Stimulated activated CD8-positive, alpha-beta memory T cell treated with anti-CD3 and anti-CD28 coated beads, Interleukin-7, amount 100 ng/mL, for 1 hour (primary cell): ENCODE results near the gene PDZRN4.
"Not testable (repeated sequence)": the region's sequence is repeated elsewhere in the genome, so short reads cannot be mapped to it uniquely, and the experiment has no call there.

Source experiments
- DNase-seq, 2 donors: peaks; one replicate each; pipeline ENCODE4 v3.0.0-alpha.2; 2020; ENCODE audit warnings: low read depth in 2 of 2

PDZRN4 gene

GRCh38 chr12:41188058-41188840 lies at the start of gene PDZRN4:
PDZRN4 (plus strand) TSS chr12:41188320.
- DNase-seq: no peak

GRCh38 chr12:41140117-41140516 lies 48.0 kb upstream of the PDZRN4 start:
- no peak for DNase-seq

DNA sequence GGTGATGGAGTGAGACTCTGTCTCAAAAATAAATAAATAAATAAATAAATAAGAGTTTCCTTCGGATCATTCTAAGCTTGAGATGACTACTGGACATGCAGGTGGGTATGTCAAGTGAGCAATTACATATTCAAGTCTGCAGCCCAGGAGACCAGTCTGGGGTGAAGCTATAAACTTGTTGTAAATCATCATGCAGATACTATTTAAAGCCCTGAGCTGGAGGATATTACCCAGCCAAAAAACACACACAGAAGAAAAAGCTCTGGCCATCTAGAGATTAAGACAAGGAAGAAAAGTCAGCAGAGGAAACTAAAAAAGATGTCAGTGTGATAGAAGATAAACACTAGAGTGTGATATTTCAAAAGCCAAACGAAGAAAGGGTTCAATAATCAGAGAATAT lies 47.0 kb upstream of the PDZRN4 start:
- DNase-seq: no peak

DNA sequence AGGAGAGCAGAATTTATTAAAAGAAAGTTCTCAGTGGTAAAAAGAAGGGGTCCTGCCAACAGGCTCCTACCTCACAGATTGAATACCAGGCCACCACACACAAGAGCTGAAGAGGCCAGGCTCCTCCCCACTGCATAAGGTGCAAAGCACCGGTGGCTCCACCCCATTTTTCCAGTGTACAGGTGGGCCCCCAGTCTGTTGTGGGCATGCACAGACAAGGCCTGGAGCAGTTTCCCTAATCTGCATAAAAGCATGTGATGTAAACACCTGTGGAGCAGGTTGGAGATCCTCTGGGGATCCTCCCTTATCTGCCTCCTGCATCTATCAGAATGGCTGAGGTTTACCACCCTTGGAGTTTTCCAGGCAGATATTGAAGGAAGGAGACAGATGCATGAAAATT lies 45.7 kb upstream of the PDZRN4 start:
- DNase-seq: no peak

DNA sequence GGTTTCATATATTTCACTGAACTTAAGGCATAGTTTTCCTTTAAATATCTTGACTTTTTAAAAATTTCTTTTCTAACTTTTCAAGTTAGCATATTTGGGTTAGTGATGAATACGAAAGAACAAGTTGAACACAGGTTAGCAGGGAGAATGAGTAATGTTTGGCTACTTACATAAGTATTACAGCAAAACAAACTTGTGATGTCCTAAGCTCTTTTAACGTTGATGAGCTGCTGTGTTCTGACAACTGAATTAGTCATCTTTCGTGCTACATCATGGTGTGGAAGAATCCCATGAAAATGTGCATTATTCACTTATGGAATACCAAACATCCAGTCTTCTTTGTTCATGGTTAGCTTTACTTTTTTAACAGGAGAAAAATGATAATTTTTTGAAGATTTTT lies 36.3 kb upstream of the PDZRN4 start:
- DNase-seq: no peak

GRCh38 chr12:41162461-41162860 lies 25.7 kb upstream of the PDZRN4 start:
- DNase-seq: no peak

- DNase-seq: no peak
Observed at GRCh38 chr12:41167701-41168100, 20.4 kb upstream of the PDZRN4 start.

GRCh38 chr12:41174602-41175001 lies 13.5 kb upstream of the PDZRN4 start:
- no peak for DNase-seq

DNA sequence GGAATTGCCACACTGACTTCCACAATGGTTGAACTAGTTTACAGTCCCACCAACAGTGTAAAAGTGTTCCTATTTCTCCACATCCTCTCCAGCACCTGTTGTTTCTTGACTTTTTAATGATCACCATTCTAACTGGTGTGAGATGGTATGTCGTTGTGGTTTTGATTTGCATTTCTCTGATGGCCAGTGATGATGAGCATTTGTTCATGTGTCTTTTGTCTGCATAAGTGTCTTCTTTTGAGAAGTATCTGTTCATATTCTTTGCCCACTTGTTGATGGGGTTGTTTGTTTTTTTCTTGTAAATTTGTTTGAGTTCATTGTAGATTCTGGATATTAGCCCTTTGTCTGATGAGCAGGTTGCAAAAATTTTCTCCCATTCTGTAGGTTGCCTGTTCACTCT lies 8.6 kb upstream of the PDZRN4 start:
- not testable (repeated sequence) for DNase-seq

DNA sequence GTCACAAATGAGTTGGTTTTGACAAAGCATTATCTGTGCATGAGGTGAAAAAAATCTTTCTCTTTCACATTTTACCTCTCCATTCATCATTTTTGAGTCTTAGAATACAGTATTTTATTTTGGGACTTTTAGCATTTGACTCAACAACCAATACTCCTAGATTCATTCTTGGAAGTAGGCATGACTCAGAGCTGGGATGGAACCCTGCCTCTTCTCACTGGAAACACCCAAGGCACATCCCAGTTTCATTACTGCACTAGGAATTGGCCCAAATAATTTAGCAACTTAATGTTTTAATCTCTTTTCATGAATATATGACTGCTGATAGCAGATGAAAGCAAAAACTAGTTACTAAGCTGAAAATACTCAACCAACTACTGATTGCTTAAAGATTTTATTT lies 3.3 kb upstream of the PDZRN4 start:
- no peak for DNase-seq

DNA sequence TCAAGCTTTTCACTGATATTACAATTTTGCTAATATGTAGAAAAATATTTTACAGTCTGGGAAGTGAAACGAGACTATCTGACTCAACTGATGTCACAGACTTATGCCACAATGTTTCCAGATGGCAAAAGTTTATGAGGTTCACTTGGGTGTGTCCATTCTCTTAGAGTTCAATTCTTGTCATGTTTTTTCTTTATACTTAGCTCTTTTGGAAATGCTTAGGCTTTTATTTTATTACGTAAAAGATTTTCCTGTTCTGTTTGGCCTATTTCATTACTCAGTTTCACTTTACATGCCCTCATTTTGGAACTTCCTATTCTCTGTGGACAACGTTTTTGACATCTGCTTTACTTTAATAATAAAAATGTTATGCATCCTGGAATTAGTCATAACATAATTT lies 2.1 kb upstream of the PDZRN4 start:
- DNase-seq: no peak

DNA sequence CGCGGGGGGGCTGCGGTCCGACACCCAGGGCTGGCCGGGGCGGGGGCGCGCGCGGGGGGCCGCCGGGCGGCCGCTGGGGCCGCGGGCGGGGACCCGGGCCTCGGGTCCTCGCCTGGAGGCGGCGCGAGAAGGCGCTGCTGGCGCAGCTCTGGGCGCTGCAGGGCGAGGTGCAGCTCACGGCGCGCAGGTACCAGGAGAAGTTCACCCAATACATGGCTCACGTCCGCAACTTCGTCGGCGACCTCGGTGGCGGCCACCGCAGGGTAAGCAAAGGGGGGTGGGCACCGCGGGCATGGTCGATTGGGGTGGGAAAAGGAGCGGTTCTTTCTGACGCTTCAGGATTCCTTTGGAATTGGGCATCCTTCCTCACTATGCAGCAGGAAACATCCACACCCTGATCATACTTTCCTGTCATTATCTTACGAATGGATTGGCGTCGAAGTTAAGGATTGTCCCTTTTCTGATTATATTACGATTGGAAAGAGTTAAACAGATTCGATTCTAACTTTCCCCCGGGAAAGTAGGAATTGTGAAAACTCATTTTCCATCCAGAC lies 798 bp downstream of the PDZRN4 start:
- DNase-seq: no peak

DNA sequence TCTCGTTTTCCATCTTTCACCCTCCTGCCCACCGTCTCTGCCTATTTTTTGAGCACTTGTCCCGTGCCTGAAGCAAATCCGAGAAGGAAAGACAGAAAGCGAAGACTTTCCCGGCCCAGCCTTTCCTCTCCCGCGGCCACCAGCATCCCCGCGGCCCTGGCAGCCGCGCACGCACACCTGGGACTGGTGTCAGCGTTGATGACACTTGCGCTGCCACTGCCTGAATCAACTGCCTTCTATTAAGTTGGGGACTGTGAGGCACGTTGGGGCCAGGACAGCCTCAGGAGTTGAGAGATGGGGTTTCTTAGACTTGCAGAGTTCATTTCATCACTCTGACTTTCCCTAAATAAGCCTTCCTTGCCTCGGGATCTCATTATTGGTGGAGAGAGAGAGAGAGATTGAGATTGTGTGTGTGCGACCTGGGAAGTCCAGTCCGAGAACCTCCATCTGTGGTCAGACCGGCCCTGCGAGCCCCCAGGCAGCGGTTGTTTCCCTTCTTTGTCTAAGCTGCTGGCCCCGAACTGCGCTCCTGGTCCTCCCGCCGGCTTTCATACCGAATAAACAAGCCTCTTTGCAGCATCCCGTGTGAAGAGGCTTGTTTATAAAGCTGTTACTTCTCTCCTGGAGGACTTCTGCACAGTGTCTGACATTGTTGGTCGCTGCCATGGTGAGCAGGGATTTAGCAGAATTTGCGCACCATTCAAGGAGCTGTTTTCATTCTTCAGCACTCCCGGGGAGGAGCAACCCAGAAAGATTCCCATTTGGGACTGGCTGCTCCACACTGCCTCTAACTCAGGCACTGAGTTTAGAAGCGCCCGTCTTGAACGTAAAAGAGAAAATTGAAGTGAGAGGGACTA lies 1.5 kb downstream of the PDZRN4 start:
- DNase-seq: no peak

- DNase-seq: no peak
Observed at GRCh38 chr12:41190338-41190737, 2.2 kb downstream of the PDZRN4 start.

GRCh38 chr12:41191549-41191948 lies 3.4 kb downstream of the PDZRN4 start:
- DNase-seq: not testable (repeated sequence)

DNA sequence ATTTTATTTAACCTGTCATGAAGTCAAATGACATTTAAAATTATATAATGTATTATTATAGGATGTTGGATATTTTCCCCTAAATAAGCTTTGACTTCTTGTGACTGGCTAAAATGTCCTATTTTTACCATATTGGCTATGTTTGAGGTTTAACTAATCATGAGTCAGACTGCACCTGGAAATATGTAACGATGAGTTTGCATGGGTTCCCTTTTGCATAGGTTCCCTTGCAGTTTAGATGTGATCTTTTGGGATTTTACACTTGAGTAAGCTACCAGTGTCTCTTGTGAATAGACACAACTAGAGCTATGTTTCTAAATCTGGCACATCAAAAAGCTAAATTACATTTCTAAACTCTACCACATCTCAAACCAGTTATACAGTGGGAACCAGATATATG lies 5.2 kb downstream of the PDZRN4 start:
- no peak for DNase-seq

GRCh38 chr12:41202051-41202450 lies 13.9 kb downstream of the PDZRN4 start:
- no peak for DNase-seq

DNA sequence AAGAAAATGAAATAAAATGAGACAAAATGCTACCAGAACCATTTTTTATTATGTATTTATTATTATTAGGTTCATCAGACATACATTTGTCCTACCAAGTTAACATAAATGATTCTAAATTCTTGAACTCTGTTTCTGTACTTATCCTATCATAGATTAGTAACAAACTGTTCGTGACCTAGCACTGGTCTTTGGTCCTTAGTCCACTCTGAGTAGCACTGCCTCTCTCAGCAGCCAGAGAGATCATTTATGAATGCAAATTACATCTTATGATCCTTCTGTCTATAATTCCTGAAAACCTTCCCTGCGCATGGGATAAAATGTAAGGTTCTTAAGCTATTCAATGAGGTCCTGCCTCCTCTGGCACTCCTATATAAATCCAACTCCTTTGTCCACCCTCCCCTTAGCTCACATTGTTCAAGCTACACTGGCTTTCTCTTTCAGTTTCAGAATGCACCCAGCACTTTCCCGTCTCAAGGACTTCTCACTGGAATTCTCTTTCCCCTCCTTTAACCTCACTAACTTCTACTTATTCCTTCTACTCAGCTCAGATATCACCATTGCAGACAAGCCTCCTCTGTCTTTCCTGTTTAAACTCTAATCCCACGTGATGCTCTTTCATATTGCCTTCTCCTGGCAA lies 17.1 kb downstream of the PDZRN4 start:
- no peak for DNase-seq

DNA sequence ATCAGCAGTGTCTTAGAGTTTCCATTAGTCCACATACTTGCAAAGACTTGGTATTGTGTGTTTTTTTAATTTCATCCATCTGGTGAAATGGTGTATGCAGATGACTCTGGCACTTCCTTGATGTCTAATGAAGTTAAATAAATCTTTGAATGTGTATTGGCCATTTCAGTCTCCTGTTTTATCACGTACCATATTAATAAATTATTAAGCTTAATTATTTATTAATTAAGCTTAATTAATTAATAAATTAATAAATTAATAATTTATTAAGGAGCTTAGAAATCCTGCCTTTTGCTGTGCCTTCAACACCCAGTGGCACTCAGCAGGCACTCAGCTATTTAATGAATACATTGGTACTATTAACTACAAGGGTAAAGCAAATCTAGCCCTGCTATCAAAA lies 18.2 kb downstream of the PDZRN4 start:
- DNase-seq: no peak

DNA sequence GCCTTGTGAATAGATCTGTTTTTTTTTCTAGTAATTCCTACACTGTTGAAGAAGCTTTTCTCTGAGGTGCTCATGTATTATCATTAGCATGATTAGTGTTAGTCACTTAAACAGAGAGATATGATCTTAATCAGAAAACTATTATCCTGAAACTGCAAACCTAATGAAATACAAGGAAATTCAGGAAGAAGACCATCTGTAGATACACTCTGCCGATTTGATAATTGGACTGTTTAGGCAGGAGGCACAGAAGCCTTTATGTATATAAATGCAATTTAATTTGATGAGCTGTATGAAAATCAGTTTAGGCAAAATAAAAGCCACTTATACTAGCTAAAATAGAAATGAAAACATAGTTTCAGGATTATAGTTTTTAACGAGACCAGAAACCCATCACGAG lies 23.3 kb downstream of the PDZRN4 start:
- no peak for DNase-seq

GRCh38 chr12:41212625-41213024 lies 24.5 kb downstream of the PDZRN4 start:
- no peak for DNase-seq

DNA sequence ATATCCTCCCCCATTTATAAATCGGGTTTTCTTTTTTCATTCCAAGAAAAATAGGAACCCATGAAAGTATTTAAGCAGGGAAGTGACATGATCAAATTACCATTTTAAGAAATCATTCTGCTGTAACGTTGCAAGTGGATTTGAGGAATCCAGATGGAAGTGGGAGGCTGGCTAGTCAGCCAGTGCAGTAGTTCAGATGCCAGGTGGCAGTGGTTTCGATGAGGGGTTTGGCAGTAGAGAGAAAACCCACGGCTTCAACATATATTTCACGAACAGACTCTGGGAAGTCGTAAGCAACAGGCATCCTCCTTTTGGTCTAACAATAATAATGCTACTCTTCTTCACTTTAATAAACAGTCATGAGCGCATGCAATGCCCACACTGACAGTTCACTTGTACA lies 25.0 kb downstream of the PDZRN4 start:
- no peak for DNase-seq
